ENCODE measurements around the gene ITIH5. TPM values are rescaled to one million over a fixed set of nuclear protein-coding genes. Genes with fewer than 3 reads are reported as not detected.

Gene ITIH5
- total and polyA plus RNA-seq, 2 of the 13 experiments (the other 11 are each of a cell fraction or from before 2014, with no cell fraction given) = 4.7 to 8.9 TPM

DNA sequence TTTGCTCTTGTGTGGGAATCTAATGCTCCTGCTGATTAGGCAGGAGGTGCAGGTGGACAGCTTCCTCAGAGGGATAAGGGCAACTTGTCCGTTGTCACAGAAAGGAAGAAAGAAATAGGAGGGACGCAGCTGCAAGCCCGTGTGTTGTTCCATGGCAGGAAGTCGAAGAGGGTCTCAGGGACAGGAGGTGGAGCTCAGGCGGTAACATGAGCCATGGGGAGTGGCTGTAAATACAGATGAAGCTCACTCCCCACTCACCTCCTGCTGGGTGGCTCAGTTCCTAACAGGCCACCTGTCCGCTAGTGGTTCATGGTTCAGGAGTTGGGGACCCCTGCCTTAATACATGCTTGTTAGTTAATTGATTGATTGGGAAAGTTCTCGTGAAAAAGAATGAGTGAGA, 154.3 kb downstream of the ITIH5 start:
- Histone ChIP-seq H3K36me3 (replicated peaks in 1 of 2; ENCODE audit: control insufficient read depth in 1 of 2, insufficient read depth in 2 of 2, low read length in 2 of 2) (no peaks in the 10 kb centered on the region), H3K9me3 (ENCODE audit: low read length) (no peaks in the 10 kb centered on the region), H4K20me1 (ENCODE audit: insufficient read depth, low read length) (no peaks in the 10 kb centered on the region), H3K4me2 (ENCODE audit: low read depth, low read length) (peak overlapping the region; percentile 58), H3K27ac (ENCODE audit: extremely low read length, insufficient read depth, low read length) (no peak overlapping the region), H2AFZ (ENCODE audit: low read length) (no peak overlapping the region), H3K4me1 (ENCODE audit: insufficient read depth, low read length) (peaks cover 21% of the 10 kb centered on the region), H3K27me3 (ENCODE audit: control insufficient read depth in 1 of 2, insufficient read depth in 2 of 2, low read length in 2 of 2) (peaks cover 0 to 5% of the 10 kb centered on the region in 2 experiments; a peak in 3 of 5 replicates), H3K79me2 (ENCODE audit: insufficient read depth, low read length) (no peaks in the 10 kb centered on the region), H3K9ac (ENCODE audit: insufficient read depth, low read depth, low read length) (no peak overlapping the region), H3K4me3 (replicated peaks in 1 of 3; ENCODE audit: insufficient read depth in 1 of 3, low read depth in 2 of 3, low read length in 3 of 3) (peak overlapping the region in 1 of 3 experiments; percentile 50; a peak in 2 of 6 replicates)
- in situ Hi-C loops (cut with HindIII; ENCODE audit: extremely low pct_ligation_motif_present, low pct_unique_long_range_greater_than_20kb) = no loop called here
- peak; percentile 66; the same call in 1 of the 2 replicates for TF ChIP-seq SP5 (CRISPR knock-in tag; IDR thresholded peaks at IDR 0.05; ENCODE audit: borderline replicate concordance, low read depth)
- no peak for TF ChIP-seq FOXA1 (IDR thresholded peaks at IDR 0.05)
- 0 out of 2 replicates have a peak, but pooled peaks have one; percentile 43 for TF ChIP-seq FOXA1 (CRISPR knock-in tag; IDR thresholded peaks at IDR 0.05)
- no peak for TF ChIP-seq MED8 (CRISPR knock-in tag; IDR thresholded peaks at IDR 0.05; ENCODE audit: insufficient replicate concordance)
- TF ChIP-seq FOXP1 (IDR thresholded peaks at IDR 0.05) = no peak
- 0 out of 2 replicates have a peak, but pooled peaks have one; percentile 12 for TF ChIP-seq FOXP1 (CRISPR knock-in tag; IDR thresholded peaks at IDR 0.05)
- no peak for TF ChIP-seq RELA (CRISPR knock-in tag; IDR thresholded peaks at IDR 0.05)
- peak; percentile 51; the same call in 1 of the 2 replicates for TF ChIP-seq GABPB1 (CRISPR knock-in tag; IDR thresholded peaks at IDR 0.05)
- TF ChIP-seq SIX4 (CRISPR knock-in tag; IDR thresholded peaks at IDR 0.05) = peak; percentile 95
- TF ChIP-seq ETV5 (CRISPR knock-in tag; IDR thresholded peaks at IDR 0.05; ENCODE audit: borderline replicate concordance) = peak; percentile 10; the same call in 1 of the 2 replicates
- TF ChIP-seq, protein P1, sequence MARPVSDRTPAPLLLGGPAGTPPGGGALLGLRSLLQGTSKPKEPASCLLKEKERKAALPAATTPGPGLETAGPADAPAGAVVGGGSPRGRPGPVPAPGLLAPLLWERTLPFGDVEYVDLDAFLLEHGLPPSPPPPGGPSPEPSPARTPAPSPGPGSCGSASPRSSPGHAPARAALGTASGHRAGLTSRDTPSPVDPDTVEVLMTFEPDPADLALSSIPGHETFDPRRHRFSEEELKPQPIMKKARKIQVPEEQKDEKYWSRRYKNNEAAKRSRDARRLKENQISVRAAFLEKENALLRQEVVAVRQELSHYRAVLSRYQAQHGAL (CRISPR knock-in tag; IDR thresholded peaks at IDR 0.05; ENCODE audit: not compliant biosample characterization) = no peak
- TF ChIP-seq POGZ (CRISPR knock-in tag; IDR thresholded peaks at IDR 0.05) = 0 out of 2 replicates have a peak, but pooled peaks have one; percentile 18
- TF ChIP-seq, protein P2, sequence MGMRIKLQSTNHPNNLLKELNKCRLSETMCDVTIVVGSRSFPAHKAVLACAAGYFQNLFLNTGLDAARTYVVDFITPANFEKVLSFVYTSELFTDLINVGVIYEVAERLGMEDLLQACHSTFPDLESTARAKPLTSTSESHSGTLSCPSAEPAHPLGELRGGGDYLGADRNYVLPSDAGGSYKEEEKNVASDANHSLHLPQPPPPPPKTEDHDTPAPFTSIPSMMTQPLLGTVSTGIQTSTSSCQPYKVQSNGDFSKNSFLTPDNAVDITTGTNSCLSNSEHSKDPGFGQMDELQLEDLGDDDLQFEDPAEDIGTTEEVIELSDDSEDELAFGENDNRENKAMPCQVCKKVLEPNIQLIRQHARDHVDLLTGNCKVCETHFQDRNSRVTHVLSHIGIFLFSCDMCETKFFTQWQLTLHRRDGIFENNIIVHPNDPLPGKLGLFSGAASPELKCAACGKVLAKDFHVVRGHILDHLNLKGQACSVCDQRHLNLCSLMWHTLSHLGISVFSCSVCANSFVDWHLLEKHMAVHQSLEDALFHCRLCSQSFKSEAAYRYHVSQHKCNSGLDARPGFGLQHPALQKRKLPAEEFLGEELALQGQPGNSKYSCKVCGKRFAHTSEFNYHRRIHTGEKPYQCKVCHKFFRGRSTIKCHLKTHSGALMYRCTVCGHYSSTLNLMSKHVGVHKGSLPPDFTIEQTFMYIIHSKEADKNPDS (CRISPR knock-in tag; IDR thresholded peaks at IDR 0.05) = no peak
- 0 out of 2 replicates have a peak, but pooled peaks have one; percentile 34 for TF ChIP-seq FOXK1 (CRISPR knock-in tag; IDR thresholded peaks at IDR 0.05; ENCODE audit: borderline replicate concordance, low read depth)
- no peak for TF ChIP-seq GABPA (IDR thresholded peaks at IDR 0.05; ENCODE audit: low read depth, low read length)
- TF ChIP-seq GABPA (CRISPR knock-in tag; IDR thresholded peaks at IDR 0.05; ENCODE audit: low read depth) = 0 out of 2 replicates have a peak, but pooled peaks have one; percentile 39
- peak; percentile 83 for TF ChIP-seq ZKSCAN5 (CRISPR knock-in tag; IDR thresholded peaks at IDR 0.05)
- CTCF ChIA-PET (ENCODE audit: low intra/inter-chr PET ratio, low total read pairs) = no interaction called here
- peak; percentile 36 for DNase-seq (ENCODE audit: low spot score)
- ATAC-seq = peak; percentile 94
- 5% methylated on average over 7 of the region's 7 CpGs for WGBS (ENCODE audit: low lambda C conversion rate)
- POLR2A ChIA-PET = no interaction called here
- no peak for FAIRE-seq
- intact Hi-C loops (cut with micrococcal nuclease; ENCODE audit: unreplicated experiment) = no loop called here
- no TSS peak for BruUV-seq (replicated peaks)
